ENCODE results near the gene TOM1L2.
A peak's percentile ranks its signal among the peaks of the same experiment; 100 is the strongest.

Gene TOM1L2

GRCh38 chr17:17872547-17873345 is 99.5 kb downstream of the TOM1L2 start:
- Histone ChIP-seq H3K4me2 (ENCODE audit: insufficient read depth, low read length) (no peak overlapping the region), H3K4me1 (ENCODE audit: insufficient read depth, low read length) (peaks cover 9% of the 10 kb centered on the region), H3K27ac (ENCODE audit: low read length) (no peak overlapping the region), H3K9me3 (ENCODE audit: insufficient read depth, low read length, severe bottlenecking) (no peaks in the 10 kb centered on the region), H3K36me3 (ENCODE audit: insufficient read depth, low read length) (0 out of 2 replicates have a peak, but pooled peaks cover 6% of the 10 kb centered on the region), H3K27me3 (ENCODE audit: insufficient read depth, low read length, poor library complexity) (no peaks in the 10 kb centered on the region), H3K9ac (ENCODE audit: low read depth, low read length) (no peak overlapping the region), H4K20me1 (ENCODE audit: insufficient read depth, low read length) (no peaks in the 10 kb centered on the region), H2AFZ (ENCODE audit: low read depth, low read length) (no peak overlapping the region), H3K4me3 (ENCODE audit: low read depth in 1 of 2, low read length in 2 of 2) (no peak overlapping the region), H3K79me2 (ENCODE audit: insufficient read depth, low read length) (no peaks in the 10 kb centered on the region)
- TF ChIP-seq EZH2 (IDR thresholded peaks at IDR 0.05; ENCODE audit: borderline replicate concordance, low read depth, low read length, severe bottlenecking) (no peak), CTCF (IDR thresholded peaks at IDR 0.05; ENCODE audit: borderline replicate concordance, extremely low read depth, low read length, poor library complexity, severe bottlenecking) (no peak)
- no peak for DNase-seq
- no peak for ATAC-seq (ENCODE audit: insufficient read depth, low read depth)

- DNase-seq (no peak), ATAC-seq (ENCODE audit: insufficient read depth, low read depth) (no peak)
- H3K9me3 ChIP-seq (ENCODE audit: insufficient read depth, low read length, severe bottlenecking), result no peaks in the 10 kb centered on the region
- H3K27ac ChIP-seq (ENCODE audit: low read length), result no peak overlapping the region
- no peak overlapping the region for H3K4me3 ChIP-seq (ENCODE audit: low read depth in 1 of 2, low read length in 2 of 2)
- H4K20me1 ChIP-seq (ENCODE audit: insufficient read depth, low read length), result no peaks in the 10 kb centered on the region
- H3K79me2 ChIP-seq (ENCODE audit: insufficient read depth, low read length), result no peaks in the 10 kb centered on the region
- 0 out of 2 replicates have a peak, but pooled peaks cover 6% of the 10 kb centered on the region for H3K36me3 ChIP-seq (ENCODE audit: insufficient read depth, low read length)
- no peak overlapping the region for H3K4me2 ChIP-seq (ENCODE audit: insufficient read depth, low read length)
- no peak overlapping the region for H2AFZ ChIP-seq (ENCODE audit: low read depth, low read length)
- peaks cover 9% of the 10 kb centered on the region for H3K4me1 ChIP-seq (ENCODE audit: insufficient read depth, low read length)
- no peaks in the 10 kb centered on the region for H3K27me3 ChIP-seq (ENCODE audit: insufficient read depth, low read length, poor library complexity)
- no peak for TF ChIP-seq CTCF (IDR thresholded peaks at IDR 0.05; ENCODE audit: borderline replicate concordance, extremely low read depth, low read length, poor library complexity, severe bottlenecking)
- no peak for TF ChIP-seq EZH2 (IDR thresholded peaks at IDR 0.05; ENCODE audit: borderline replicate concordance, low read depth, low read length, severe bottlenecking)
- no peak overlapping the region for H3K9ac ChIP-seq (ENCODE audit: low read depth, low read length)
Observed at GRCh38 chr17:17871913-17872312, 100.3 kb downstream of the TOM1L2 start.

- Histone ChIP-seq H3K27ac (ENCODE audit: low read length) (no peak overlapping the region), H3K4me3 (ENCODE audit: low read depth in 1 of 2, low read length in 2 of 2) (no peak overlapping the region), H3K9me3 (ENCODE audit: insufficient read depth, low read length, severe bottlenecking) (no peaks in the 10 kb centered on the region), H3K79me2 (ENCODE audit: insufficient read depth, low read length) (no peaks in the 10 kb centered on the region), H3K4me2 (ENCODE audit: insufficient read depth, low read length) (no peak overlapping the region), H4K20me1 (ENCODE audit: insufficient read depth, low read length) (no peaks in the 10 kb centered on the region), H3K4me1 (ENCODE audit: insufficient read depth, low read length) (peaks cover 9% of the 10 kb centered on the region), H3K9ac (ENCODE audit: low read depth, low read length) (no peak overlapping the region), H2AFZ (ENCODE audit: low read depth, low read length) (no peak overlapping the region), H3K36me3 (ENCODE audit: insufficient read depth, low read length) (no peaks in the 10 kb centered on the region), H3K27me3 (ENCODE audit: insufficient read depth, low read length, poor library complexity) (no peaks in the 10 kb centered on the region)
- TF ChIP-seq EZH2 (IDR thresholded peaks at IDR 0.05; ENCODE audit: borderline replicate concordance, low read depth, low read length, severe bottlenecking), result no peak
- peak; percentile 30 for TF ChIP-seq CTCF (IDR thresholded peaks at IDR 0.05; ENCODE audit: borderline replicate concordance, extremely low read depth, low read length, poor library complexity, severe bottlenecking)
- DNase-seq, result no peak
- ATAC-seq (ENCODE audit: insufficient read depth, low read depth), result no peak
Observed at GRCh38 chr17:17870247-17870646, 102.0 kb downstream of the TOM1L2 start.
